ENCODE measurements around the gene EHHADH.

The EHHADH gene

DNA sequence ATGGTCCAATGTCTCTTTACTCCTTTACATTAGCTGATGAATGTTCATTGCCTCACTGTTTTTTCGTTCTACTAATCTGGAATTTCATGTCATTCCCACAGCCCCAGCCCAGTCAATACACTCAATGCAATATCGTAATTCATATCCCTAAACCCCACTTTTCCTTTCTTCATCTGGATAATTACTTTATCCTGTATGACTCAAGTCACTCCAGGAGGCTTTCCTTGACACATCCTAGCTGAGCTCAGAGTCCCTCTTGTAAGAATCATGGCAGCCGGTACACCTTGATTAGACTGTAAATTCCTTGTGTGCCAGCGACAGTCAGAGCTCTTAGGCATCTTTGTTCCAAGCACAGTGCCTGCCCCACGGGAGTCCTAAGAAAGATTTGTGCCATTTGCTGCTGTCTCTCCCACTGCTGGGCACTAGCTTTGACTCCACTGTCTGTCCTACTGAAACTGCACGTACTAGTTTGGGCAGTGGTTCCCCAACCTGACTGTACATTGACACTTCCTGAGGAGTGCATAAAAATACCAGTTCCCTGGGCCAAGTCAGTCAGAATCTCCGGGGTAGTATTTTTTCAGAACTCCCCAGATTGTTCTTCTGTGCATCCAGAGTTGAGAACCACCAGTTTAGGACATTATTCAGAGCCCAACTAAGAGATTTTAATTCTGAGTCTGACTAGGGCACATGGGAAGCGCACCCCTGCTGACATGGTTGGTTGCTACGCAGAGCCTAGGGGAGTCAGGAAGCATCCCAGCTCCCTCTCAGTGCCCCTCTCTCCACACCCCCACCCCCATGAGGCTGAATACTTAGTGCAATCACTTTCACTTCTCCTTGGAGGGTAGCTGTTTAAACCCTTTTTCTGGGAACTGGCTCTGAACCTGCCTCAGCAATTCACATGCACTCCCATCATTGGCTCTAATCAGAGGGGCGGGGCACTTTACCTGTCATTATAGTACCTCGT lies 81.5 kb downstream of the EHHADH start:
- TF ChIP-seq FOXP2 (optimal IDR thresholded peaks at IDR 0.05; ENCODE audit: borderline replicate concordance, extremely low read depth, extremely low read length, insufficient read depth): no peak
- TF ChIP-seq, protein P1, sequence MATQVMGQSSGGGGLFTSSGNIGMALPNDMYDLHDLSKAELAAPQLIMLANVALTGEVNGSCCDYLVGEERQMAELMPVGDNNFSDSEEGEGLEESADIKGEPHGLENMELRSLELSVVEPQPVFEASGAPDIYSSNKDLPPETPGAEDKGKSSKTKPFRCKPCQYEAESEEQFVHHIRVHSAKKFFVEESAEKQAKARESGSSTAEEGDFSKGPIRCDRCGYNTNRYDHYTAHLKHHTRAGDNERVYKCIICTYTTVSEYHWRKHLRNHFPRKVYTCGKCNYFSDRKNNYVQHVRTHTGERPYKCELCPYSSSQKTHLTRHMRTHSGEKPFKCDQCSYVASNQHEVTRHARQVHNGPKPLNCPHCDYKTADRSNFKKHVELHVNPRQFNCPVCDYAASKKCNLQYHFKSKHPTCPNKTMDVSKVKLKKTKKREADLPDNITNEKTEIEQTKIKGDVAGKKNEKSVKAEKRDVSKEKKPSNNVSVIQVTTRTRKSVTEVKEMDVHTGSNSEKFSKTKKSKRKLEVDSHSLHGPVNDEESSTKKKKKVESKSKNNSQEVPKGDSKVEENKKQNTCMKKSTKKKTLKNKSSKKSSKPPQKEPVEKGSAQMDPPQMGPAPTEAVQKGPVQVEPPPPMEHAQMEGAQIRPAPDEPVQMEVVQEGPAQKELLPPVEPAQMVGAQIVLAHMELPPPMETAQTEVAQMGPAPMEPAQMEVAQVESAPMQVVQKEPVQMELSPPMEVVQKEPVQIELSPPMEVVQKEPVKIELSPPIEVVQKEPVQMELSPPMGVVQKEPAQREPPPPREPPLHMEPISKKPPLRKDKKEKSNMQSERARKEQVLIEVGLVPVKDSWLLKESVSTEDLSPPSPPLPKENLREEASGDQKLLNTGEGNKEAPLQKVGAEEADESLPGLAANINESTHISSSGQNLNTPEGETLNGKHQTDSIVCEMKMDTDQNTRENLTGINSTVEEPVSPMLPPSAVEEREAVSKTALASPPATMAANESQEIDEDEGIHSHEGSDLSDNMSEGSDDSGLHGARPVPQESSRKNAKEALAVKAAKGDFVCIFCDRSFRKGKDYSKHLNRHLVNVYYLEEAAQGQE (IDR thresholded peaks at IDR 0.05; ENCODE audit: insufficient read depth in 1 of 2, low read depth in 2 of 2, low read length in 2 of 2): no peak

DNA sequence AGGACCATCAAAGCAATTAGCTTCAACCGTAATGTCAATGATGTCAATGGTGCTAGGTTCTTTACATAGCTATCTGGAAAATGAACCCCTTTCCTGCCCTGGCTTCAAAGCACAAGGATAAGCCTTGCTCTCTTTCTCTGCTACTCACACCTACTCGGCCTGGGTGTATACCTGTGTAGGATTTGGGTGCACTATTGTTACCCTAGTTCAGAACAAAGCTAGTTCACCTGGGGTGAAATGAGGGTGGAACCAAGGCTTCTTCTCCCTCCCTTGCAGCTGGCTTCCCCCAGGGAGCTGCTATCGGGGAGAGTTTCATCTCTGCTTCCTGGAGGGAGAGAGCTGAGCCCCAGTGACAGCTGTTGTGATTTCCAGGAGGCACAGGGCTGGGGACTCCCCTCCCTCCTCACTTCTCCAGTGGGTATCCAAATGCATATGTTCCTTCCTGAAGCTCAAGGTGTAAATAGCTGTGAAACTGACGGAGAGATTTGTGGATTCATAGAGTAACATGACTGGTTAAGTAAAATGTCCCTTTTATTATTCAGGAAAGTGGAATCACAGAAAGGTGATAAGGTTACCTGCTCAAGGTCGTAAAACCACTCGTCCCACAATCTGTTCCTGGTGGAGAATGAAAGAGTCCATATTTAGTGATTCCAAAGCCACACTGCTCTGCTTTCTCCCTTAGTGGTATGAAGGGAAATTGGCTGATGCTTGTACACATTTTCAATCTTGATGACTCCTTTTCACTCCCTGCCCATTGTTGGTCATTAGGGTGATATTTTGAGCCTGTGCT lies 89.2 kb downstream of the EHHADH start:
- TF ChIP-seq, protein P1 (IDR thresholded peaks at IDR 0.05; ENCODE audit: insufficient read depth in 1 of 2, low read depth in 2 of 2, low read length in 2 of 2): no peak
- no peak for TF ChIP-seq POLR2AphosphoS5 (IDR thresholded peaks at IDR 0.05; ENCODE audit: low read depth, low read length)
- no peak for TF ChIP-seq SIN3A (IDR thresholded peaks at IDR 0.05; ENCODE audit: borderline replicate concordance, insufficient read depth, low read length)
- no peak for TF ChIP-seq TAF1 (IDR thresholded peaks at IDR 0.05; ENCODE audit: borderline replicate concordance, insufficient read depth, low read length)
- no peak for TF ChIP-seq FOXP2 (optimal IDR thresholded peaks at IDR 0.05; ENCODE audit: borderline replicate concordance, extremely low read depth, extremely low read length, insufficient read depth)

DNA sequence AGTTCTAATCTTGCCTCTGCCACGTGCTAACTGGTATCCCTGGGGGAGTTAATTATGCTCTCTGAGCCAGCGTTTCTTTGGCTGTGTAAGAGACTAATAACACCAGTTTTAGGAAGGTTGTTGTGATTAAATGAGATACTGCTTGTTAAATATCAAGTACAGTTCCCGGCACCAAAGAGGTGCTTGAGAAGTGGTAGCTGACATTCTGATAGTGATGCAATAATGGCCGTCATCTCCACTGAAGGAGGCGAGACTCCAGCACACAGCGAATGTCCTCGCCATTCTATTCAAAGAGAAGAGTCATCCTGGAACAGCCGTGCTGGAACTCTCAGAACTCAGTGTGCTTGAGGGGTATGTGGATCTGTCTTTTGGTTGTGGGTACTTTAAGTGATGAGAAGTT lies 91.2 kb downstream of the EHHADH start:
- TF ChIP-seq SIN3A (IDR thresholded peaks at IDR 0.05; ENCODE audit: borderline replicate concordance, insufficient read depth, low read length) (no peak), POLR2AphosphoS5 (IDR thresholded peaks at IDR 0.05; ENCODE audit: low read depth, low read length) (no peak), TAF1 (IDR thresholded peaks at IDR 0.05; ENCODE audit: borderline replicate concordance, insufficient read depth, low read length) (no peak), FOXP2 (optimal IDR thresholded peaks at IDR 0.05; ENCODE audit: borderline replicate concordance, extremely low read depth, extremely low read length, insufficient read depth) (no peak)
- TF ChIP-seq, protein P1 (IDR thresholded peaks at IDR 0.05; ENCODE audit: insufficient read depth in 1 of 2, low read depth in 2 of 2, low read length in 2 of 2): no peak

DNA sequence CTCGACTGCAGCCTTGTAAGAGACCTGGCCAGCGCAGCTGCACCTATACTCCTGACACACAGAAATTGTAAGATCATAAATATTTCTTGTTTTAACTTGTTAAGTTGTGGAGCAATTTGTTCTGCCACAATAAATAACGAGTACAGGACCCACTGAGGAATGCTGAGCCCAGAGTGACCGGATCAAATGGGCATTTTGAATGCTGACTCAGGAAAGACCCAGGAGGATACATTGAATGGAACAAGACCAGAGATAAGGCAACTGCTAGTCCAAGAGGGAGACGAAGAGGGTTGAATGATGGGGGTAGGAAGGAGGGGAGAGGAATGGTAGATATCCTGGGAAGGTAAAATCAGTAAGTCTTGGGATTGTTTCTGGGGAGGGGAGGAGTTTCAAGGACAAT lies 92.1 kb downstream of the EHHADH start:
- no peak for TF ChIP-seq FOXP2 (optimal IDR thresholded peaks at IDR 0.05; ENCODE audit: borderline replicate concordance, extremely low read depth, extremely low read length, insufficient read depth)
- no peak for TF ChIP-seq POLR2AphosphoS5 (IDR thresholded peaks at IDR 0.05; ENCODE audit: low read depth, low read length)
- TF ChIP-seq SIN3A (IDR thresholded peaks at IDR 0.05; ENCODE audit: borderline replicate concordance, insufficient read depth, low read length): no peak
- no peak for TF ChIP-seq TAF1 (IDR thresholded peaks at IDR 0.05; ENCODE audit: borderline replicate concordance, insufficient read depth, low read length)
- TF ChIP-seq, protein P1 (IDR thresholded peaks at IDR 0.05; ENCODE audit: insufficient read depth in 1 of 2, low read depth in 2 of 2, low read length in 2 of 2): no peak
